Inferior parietal cortex (tissue), 1 donor: ENCODE results near the gene THBS4.

Experiments used
- DNase-seq: peaks from one replicate; pipeline ENCODE4 v3.0.0-alpha.2; 2016; ENCODE audit errors: extremely low spot score

THBS4 gene

DNA sequence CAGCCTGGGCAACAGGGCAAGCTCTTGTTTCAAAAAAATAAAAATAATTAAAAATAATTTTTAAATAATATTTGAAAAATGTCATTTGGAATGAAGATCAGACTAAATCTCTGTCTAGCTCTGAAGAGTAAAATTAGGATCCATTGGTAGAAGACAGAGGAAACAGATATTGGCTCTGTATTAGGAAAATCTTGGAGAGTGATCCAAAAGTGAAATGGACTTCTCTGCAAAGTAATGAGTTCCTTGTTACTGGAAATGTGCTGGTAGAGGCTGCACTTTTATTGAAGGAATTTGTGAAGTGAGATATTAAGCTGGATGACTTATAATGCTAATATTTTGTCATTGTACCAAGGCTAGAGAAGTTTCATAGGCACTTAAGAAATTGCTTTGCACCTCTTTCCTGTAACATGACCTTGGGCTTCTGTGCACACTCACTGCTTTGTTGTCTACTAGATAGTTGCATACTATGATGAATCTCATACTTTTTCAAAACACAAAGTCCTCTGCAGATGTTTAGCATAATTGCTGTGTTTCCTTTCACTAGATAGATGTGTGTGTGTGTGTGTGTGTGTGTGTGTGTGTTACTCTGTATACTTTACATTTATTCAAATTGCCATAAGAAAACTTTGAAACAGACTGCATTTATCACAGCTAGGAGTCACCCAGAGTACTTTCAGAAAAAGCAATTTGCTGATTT, 13.1 kb downstream of the THBS4 start:
- no peak for DNase-seq

DNA sequence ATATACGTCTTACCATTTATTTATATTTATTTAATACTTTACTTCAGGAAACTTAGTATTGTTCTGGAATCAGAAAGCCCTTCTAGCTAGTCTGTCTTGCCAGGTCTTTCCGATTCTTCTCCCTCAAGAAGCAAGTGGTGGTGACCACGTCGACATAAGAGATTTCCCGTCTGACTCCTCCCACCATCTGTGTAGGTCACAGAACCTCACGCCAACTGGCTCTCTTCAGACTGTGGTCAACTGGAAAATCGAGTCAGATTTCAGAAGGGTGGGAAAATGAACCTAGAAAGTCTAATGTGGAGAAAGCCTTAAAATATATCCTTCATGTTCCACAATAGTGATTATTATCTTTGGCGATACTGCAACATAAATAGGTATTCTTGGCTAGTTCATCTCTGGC, 17.3 kb downstream of the THBS4 start:
- DNase-seq = no peak

DNA sequence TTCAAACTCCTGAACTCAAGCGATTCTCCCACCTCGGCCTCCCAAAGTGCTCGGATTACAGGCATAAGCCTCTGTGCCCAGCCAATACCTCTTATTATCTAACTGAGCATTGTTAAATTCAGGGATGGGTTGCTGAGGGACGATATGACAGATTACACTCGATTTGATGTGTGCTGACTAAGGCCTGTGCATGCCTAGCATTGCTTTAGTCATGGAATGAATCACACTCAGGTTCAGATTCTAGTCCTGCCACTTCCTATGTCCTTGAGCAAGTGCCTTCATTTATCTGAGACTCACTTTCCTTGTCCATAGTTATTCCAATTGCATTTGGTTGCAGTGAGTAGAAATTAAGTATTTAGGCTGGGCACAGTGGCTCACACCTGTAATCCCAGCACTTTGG, 19.5 kb downstream of the THBS4 start:
- no peak for DNase-seq

DNA sequence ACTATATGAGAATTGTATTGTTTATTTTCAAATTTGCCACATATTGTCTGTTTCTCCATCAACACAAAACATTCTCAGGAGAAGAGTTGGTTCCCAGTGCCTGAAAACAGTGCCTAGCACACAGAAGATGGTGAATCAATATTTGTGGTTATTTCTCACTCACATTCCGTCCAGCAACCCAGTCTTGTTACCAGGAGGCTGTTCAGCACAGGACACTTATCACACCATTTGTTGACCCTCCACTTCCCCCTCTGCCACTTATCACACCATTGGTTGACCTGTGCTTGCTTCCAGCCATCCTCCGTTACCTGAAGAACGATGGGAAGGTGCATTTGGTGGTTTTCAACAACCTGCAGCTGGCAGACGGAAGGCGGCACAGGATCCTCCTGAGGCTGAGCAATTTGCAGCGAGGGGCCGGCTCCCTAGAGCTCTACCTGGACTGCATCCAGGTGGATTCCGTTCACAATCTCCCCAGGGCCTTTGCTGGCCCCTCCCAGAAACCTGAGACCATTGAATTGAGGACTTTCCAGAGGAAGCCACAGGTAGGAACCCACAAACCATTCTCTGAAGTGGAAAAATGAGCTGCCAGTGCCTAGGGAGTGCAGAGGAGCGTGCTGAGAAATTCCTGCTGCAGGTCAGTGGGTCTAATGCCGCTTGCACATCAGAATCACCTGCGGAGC, 20.5 kb downstream of the THBS4 start:
- no peak for DNase-seq

DNA sequence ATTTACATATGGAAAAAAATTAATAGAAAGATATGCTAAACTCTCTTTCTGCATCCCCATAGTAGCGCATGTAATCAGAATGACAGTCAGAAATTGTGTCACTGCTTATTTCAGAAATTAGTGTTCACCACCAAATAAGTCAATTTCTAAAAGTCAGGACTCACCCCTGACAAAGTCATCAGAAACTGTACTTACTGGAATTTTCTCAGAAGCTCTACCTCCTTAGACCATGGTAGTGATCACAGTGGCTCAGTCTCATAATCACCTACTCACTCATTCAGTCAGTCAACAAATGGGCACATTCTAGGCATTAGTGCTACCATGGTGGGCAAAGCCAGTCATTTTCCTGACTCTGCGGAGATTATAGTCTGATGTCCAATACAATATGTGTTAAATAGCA, 22.0 kb downstream of the THBS4 start:
- DNase-seq = no peak

DNA sequence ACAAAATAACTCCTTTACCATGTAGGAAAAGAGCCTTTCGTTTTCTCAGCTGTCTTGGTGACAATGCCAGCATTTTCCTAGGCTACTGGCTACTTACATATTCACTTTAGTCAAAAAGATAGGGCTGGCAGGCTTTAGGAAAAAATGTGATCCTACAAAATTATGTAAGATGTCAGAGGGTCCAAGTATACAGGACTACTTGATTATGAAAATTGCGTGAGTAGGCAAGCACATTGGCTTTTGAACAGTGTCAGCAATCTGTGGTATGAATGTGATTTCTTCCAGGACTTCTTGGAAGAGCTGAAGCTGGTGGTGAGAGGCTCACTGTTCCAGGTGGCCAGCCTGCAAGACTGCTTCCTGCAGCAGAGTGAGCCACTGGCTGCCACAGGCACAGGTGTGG, 22.8 kb downstream of the THBS4 start:
- DNase-seq = no peak

DNA sequence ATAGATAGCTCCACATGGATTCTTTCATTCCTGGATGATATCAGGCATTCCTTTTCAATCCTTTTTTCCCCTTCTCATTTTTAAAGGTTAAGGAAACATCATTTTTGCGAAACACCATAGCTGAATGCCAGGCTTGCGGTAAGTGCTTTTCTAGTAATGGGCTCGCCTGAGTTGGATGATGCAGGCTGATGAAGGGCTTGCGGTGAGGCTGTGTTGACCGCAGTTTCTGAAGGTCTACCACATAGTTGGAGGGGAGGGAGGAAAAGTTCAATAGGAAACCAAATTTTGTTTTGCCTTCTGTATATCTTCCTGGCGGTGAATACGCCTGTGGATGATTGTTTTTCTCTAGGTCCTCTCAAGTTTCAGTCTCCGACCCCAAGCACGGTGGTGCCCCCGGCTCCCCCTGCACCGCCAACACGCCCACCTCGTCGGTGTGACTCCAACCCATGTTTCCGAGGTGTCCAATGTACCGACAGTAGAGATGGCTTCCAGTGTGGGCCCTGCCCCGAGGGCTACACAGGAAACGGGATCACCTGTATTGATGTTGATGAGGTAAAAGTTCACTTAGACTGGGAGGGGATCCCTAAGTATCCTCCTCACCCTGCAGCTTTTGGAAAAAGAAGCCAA, 24.3 kb downstream of the THBS4 start:
- no peak for DNase-seq

DNA sequence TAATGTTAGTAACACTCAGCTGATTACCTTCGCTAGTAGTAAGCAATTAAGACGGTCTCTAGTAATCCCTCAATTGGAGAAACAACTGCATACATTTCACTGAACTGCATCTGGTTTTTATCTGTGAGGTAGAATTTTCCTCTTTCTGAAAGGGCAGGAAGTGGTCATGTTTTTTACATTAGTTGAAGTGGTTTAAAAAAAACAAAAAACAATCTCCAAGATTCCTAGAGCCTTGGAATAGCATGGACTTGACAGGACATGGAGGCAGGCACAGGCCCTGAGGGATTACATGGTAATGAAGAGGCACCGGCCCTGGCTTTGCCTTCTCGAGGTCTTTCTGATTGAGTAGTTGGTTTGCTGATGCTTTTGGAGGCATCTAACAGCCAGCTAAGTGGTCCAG, 25.8 kb downstream of the THBS4 start:
- no peak for DNase-seq

DNA sequence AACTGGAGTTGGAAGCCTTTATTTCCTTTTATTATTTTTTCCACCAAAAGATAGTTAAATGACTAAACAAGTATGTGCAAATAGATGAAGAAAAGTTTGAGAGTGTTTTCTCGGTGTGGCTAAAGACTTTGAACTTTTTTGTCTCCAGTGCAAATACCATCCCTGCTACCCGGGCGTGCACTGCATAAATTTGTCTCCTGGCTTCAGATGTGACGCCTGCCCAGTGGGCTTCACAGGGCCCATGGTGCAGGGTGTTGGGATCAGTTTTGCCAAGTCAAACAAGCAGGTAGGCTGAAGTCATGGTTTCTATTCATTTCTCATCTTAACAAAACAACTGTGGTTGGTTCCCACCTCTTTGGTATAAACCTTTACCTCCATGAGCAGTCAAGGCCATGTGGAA, 26.4 kb downstream of the THBS4 start:
- DNase-seq = no peak

DNA sequence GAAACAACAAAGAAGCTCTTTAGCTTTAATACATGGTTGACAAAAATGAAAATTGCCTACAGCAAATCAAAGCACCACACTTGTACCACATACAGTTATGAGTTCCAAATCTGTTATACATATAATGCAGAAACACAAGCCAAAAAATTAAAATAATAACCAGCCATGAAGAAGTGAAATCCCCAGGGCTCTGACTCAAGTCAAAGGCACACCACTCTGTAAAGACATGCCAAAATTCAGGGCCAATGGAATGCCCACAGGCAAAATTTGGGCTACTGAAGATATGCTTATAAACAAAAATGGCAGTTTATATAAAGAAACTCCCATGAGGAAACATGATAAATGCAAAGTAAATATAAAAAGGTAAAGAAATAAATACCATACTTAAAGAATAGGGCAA, 29.0 kb downstream of the THBS4 start:
- DNase-seq = no peak

DNA sequence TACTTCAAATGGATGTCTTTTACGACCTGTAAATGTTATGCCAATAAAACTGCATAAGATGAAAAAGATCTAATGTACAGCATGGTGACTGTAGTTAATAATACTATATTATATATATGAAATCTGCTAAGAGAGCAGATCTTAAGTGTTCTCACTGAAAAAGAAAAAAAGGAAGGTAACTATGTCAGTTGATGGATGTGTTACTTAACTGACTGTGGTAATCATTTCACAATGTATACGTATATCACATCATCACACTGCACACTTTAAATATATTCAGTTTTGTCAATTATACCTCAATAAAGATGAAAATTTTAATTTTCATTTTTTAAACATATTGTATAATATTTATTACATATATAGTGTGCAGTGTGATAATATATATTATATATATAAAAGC, 31.9 kb downstream of the THBS4 start:
- no peak for DNase-seq

DNA sequence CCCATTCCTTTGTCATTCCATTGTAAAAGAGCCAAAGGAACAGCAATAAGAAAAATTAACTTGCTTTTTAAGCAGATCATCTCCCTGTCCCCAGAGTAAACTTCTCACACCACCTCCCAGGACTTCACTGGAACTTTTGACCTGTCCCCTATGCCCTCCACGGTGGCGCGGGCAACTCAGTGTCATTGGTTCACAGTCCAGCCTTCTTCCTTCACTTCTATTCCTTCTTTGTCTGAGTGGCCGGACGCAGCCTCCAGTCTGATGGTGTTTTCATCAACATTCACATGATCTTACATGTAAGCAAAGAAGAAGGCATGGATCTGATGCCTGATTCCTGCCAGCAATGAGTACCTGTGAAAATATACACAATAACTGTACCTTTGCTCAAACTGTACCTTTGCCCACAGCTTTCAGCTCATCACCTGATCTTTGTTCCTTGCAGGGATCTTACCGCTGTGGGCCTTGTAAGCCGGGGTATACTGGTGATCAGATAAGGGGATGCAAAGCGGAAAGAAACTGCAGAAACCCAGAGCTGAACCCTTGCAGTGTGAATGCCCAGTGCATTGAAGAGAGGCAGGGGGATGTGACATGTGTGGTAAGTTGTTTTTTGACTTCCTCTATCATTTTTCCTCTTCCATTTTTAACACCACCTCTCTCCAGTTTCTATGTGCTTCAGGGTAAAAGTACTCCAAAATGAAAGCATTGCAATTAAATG, 32.5 kb downstream of the THBS4 start:
- no peak for DNase-seq

DNA sequence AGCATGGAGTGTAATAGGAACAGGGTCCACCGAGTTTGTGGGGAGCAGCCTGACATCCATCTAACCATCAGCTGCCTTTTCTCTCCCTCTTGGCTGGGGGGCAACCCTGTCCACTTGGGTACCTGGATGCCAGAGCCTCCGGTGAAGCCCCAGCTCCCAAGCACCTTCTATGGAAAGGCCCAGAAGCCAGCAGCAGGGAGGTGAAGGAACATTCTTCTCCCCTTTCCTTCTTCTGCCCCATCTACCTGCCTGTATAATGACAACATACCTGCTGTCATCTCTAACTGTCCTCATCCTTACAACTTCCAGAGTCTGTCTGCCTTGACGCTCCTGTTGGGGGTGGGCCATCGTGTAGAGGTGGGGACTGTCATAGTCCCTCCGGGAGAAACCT, 33.1 kb downstream of the THBS4 start:
- no peak for DNase-seq

DNA sequence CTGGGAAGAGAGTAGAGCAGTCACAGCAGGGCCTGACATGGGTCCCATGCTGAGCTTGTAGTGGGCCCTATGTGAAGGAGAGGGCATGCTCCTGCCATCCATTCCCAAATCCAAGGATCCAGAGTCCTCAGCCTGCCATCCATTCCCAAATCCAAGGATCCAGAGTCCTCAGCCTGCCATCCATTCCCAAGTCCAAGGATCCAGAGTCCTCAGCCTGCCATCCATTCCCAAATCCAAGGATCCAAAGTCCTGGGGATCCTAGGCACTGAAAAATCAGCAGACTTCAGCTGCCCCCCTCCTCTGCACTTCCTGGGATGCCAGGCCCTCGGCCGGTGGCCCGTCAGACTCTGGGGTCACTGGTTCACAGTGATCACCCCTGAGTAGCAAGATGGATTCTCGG, 33.6 kb downstream of the THBS4 start:
- no peak for DNase-seq

DNA sequence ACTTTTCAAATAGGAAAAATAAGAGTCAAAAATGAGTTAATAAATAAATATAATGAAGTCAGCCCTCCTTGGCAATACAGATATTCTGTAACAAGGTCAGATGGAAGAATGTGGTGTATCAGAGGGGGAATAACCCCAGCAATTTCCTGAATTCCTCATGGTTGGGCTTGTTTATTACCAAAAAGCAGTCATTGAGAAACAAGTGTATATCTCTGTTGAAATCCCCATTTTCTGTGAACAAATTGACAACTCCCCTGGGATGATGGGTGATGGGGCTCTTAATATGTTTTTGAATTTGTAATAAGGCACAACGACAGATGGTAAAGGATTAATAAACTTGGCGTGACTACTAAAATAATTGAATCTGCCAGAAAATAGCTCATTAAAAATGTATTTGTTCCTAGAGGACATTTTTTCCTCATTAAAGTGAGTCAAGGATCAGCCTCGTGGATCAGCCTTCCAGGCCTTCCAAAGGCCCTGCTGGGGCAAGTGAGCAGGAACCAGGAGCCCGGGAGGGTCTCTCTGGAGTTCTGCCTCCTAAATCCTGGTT, 34.2 kb downstream of the THBS4 start:
- DNase-seq = no peak

DNA sequence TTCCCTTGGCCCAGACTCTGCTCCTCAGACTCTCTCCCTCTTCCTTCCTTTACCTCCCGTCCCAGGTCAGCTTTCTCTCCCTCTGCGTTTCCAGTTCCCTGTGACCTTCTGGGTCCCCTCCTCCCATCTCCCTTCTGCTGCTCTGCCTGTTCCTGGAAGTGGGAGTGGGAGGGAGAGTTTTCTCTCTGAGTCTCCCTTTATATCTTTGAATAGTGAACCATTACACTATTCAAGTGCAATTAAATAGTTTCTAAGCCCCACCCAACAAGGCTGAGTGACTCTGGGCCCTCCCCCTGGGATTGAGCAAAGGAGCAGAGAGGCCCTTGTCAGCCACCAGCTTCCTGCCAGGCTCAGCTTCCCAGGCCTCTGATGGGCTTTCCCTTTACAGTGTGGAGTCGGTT, 34.8 kb downstream of the THBS4 start:
- no peak for DNase-seq

DNA sequence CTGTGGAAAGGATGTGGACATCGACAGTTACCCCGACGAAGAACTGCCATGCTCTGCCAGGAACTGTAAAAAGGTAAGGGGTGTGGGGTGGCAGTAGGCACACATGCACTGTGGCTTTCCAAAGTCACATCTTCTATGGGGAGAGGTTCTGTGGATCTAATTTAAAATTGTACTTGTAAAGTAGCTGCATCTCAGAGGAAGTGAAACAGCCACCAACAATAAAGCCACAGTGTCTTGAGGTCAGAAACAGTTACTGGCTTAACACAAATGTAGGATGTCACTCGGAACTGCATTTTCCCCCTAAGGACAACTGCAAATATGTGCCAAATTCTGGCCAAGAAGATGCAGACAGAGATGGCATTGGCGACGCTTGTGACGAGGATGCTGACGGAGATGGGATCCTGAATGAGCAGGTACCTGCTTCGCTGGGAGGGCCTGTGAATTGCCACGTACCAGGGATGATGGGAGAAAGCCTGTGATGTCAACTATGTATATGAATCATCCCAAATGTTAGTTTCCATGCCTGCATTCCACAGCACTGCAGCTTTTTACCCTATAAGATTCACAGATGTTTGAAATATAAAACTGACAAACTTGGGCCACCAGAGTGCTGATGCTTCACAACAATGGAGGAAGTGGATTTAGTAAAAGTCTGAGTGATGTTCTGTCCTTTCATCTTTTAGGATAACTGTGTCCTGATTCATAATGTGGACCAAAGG, 35.3 kb downstream of the THBS4 start:
- no peak for DNase-seq

DNA sequence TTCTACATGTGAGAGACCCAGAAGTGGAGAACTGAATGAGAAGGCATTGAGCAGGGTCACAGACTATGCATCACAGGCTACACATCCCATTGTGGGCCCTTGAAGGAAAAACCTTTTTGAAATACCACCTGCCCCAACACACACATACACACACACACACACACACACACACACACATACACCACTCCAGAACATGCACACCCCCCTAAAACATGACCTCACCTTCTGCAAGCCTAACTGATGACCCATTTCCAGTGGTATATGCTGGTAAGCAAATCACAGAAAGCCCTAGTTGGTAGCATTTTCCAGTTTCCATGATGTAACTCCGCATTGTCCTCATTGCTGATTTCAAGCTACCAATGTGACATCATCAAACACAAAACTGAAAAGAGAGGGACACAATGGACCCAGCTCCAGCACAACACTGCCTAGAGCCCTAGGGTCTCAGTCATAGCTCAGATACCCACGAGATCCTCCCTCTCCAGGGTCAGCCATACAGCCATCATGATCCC, 36.4 kb downstream of the THBS4 start:
- DNase-seq = no peak

DNA sequence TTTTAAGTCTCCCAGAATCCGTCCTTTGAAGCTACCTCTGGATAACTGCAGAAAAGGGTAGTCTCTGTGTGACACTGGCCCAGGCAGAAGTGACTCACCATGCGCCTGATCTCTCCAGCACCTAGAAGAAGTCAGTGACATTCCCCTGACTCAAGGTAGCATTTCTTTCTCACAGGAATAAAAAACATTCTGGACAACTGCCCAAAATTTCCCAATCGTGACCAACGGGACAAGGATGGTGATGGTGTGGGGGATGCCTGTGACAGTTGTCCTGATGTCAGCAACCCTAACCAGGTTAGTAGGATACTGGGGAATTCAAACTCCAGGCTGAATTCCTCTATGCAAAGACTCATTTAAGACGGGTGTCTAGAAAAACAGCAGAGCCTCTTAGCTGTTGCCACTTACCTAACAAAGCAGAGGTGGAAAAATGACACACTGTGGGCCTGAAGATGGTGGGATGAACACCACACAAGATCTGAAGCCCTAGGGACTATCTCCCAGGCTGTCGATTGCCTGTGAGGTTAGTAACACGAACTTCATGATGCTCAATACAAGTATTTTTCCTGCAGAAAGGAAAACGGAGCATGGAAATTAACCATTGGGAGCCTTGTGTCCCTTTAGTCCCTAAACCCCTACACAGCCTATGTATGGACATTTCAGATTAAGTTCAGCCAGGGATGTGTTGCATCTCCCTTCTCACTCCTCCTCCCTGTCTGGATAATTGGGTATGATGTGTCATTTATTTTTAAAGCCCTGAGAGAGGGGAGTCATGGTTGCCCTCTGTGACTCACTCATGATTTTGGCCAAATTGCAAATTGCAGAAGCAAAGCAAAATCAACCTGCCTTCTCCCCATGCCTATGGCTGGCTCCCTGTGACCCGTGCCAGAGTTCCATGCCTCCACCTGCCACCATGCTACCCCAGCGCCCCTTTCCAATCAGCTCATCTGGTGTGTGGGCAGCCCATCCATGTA, 37.2 kb downstream of the THBS4 start:
- DNase-seq = peak; percentile 47
